HCT116 (cell line): Measurements from ENCODE around the gene ABLIM1. TPM values are rescaled to one million over a fixed set of nuclear protein-coding genes. Genes with fewer than 3 reads are reported as not detected.

Experiments used
- ATAC-seq: fragments of 200-7000 bp; cut with Tn5 transposase; 2 replicates; pipeline ENCODE4 v1.9.1; 2020; ENCODE audit warnings: mild to moderate bottlenecking, moderate library complexity
- BruUV-seq: library from RNA; stranded (reverse); fragments of 400-500 nt; replicated peaks from 2 replicates; lab custom pipeline; 2021; lab: Mats Ljungman, UMichigan
- CTCF ChIA-PET: fragments of 300-600 bp; sonication (Branson Sonifier 250); formaldehyde crosslinking; loops from one replicate; lab custom pipeline; 2021; ENCODE audit warnings: antibody characterized with exemption; lab: Charles Lee
- POLR2A ChIA-PET: fragments of 300-600, 350-600 bp; sonication (Branson Sonifier 250); formaldehyde crosslinking; loops from one replicate; lab custom pipeline; 2021; ENCODE audit warnings: antibody characterized with exemption; lab: Charles Lee
- RAD21 ChIA-PET, 2 experiments: fragments of 300-600 bp; sonication (Branson Sonifier 250); formaldehyde crosslinking; loops; one replicate each; lab custom pipeline; 2023; ENCODE audit warnings: low total read pairs in 2 of 2; ENCODE audit not compliant: uncharacterized antibody in 2 of 2, unreplicated experiment in 2 of 2, low non-redundant PET in 1 of 2; lab: Charles Lee
- DNase-seq: peaks from one replicate; pipeline ENCODE4 v3.0.0-alpha.2; 2010; ENCODE audit warnings: low read depth, low spot score
- H2AFZ ChIP-seq: fragments of 200-600 bp; shearing (Covaris generic), sonication (generic); 2 replicates; pipeline ENCODE4 v1.6.1; 2017; ENCODE audit warnings: low read depth, mixed run types, mixed read lengths, antibody characterized with exemption, low read length; ENCODE audit not compliant: poor library complexity, severe bottlenecking
- H3K27ac ChIP-seq: 2 replicates; pipeline ENCODE4 v1.5.1; 2012; ENCODE audit warnings: low read depth, low read length
- H3K27me3 ChIP-seq: fragments of 200-600 bp; sonication (generic); 2 replicates; pipeline ENCODE4 v1.6.1; 2016; ENCODE audit warnings: mixed run types, low read length, mixed read lengths; ENCODE audit not compliant: insufficient read depth
- H3K36me3 ChIP-seq, 2 experiments: fragments of 200-500 bp in 1 of 2; fragments of 200-600 bp in 1 of 2; sonication (Bioruptor generic) in 1 of 2; sonication (generic) in 1 of 2; 2 replicates each; pipeline versions ENCODE4 v1.5.1 to v1.6.1; 2014 to 2016; ENCODE audit warnings: low read length in 2 of 2, inconsistent platforms in 1 of 2, mixed read lengths in 1 of 2, mixed run types in 1 of 2; ENCODE audit not compliant: insufficient read depth in 2 of 2, control insufficient read depth in 1 of 2
- H3K4me1 ChIP-seq, 2 experiments: fragments of 200-600 bp in 1 of 2; sonication (generic) in 1 of 2; 2 replicates each; pipeline versions ENCODE4 v1.5.1 to v1.6.1; 2012 to 2017; ENCODE audit warnings: low read length in 2 of 2, inconsistent platforms in 1 of 2, mild to moderate bottlenecking in 1 of 2, mixed read lengths in 1 of 2, mixed run types in 1 of 2, moderate library complexity in 1 of 2; ENCODE audit not compliant: insufficient read depth in 2 of 2, control insufficient read depth in 1 of 2
- H3K4me2 ChIP-seq: fragments of 200-600 bp; sonication (generic); 2 replicates; pipeline ENCODE4 v1.6.1; 2017; ENCODE audit warnings: mixed run types, low read length, mixed read lengths
- H3K4me3 ChIP-seq, 2 experiments: fragments of 200-600 bp in 1 of 2; sonication (generic) in 1 of 2; replicated peaks in 1 of 2; 2 replicates each; pipeline ENCODE4 v1.5.1; 2011 to 2016; ENCODE audit warnings: low read length in 2 of 2, control low read depth in 1 of 2, low read depth in 1 of 2, mild to moderate bottlenecking in 1 of 2, mixed read lengths in 1 of 2, mixed run types in 1 of 2
- H3K79me2 ChIP-seq: fragments of 200-600 bp; sonication (generic); 2 replicates; pipeline ENCODE4 v1.6.1; 2017; ENCODE audit warnings: mild to moderate bottlenecking, mixed run types, low read length, moderate library complexity, mixed read lengths; ENCODE audit not compliant: insufficient read depth
- H3K9ac ChIP-seq: fragments of 200-600 bp; sonication (generic); 2 replicates; pipeline ENCODE4 v1.6.1; 2016; ENCODE audit warnings: low read length, mixed read lengths
- H3K9me2 ChIP-seq: fragments of 200-600 bp; sonication (generic), shearing (Covaris generic); 2 replicates; pipeline ENCODE4 v1.6.1; 2017; ENCODE audit warnings: mixed run types, mild to moderate bottlenecking, moderate library complexity; ENCODE audit not compliant: insufficient read depth
- H3K9me3 ChIP-seq, 2 experiments: fragments of 200-500 bp in 1 of 2; fragments of 200-600 bp in 1 of 2; sonication (Bioruptor generic) in 1 of 2; sonication (generic) in 1 of 2; 2 replicates each; pipeline ENCODE4 v1.6.1; 2014 to 2017; ENCODE audit warnings: low read length in 2 of 2, mixed read lengths in 2 of 2, inconsistent platforms in 1 of 2, low read depth in 1 of 2, mild to moderate bottlenecking in 1 of 2, mixed run types in 1 of 2, moderate library complexity in 1 of 2; ENCODE audit not compliant: control insufficient read depth in 1 of 2, insufficient read depth in 1 of 2
- H4K20me1 ChIP-seq: fragments of 200-600 bp; sonication (generic), shearing (Covaris generic); 2 replicates; pipeline ENCODE4 v1.6.1; 2017; ENCODE audit warnings: mixed run types, mild to moderate bottlenecking, moderate library complexity; ENCODE audit not compliant: insufficient read depth
- EGR1 ChIP-seq: IDR thresholded peaks from 2 replicates; pipeline ENCODE4 v1.6.1; 2012; ENCODE audit warnings: low read depth
- FOSL1 ChIP-seq: IDR thresholded peaks from 2 replicates; pipeline ENCODE4 v1.6.1; 2012; ENCODE audit warnings: low read depth
- POLR2A ChIP-seq: IDR thresholded peaks from 2 replicates; pipeline ENCODE4 v1.7.0; 2011; ENCODE audit warnings: borderline replicate concordance; ENCODE audit not compliant: insufficient read depth, insufficient read length; ENCODE audit errors: extremely low read depth
- YY1 ChIP-seq: IDR thresholded peaks from 2 replicates; pipeline ENCODE4 v1.6.1; 2011; ENCODE audit warnings: low read length, low read depth, moderate library complexity, mild to moderate bottlenecking; ENCODE audit not compliant: insufficient replicate concordance; ENCODE audit errors: extremely low read depth
- ZNF274 ChIP-seq: fragments of 200-500 bp; sonication (Bioruptor generic); IDR thresholded peaks from 2 replicates; pipeline ENCODE4 v1.6.1; 2014; ENCODE audit warnings: mild to moderate bottlenecking, low read depth, low read length, inconsistent platforms
- intact Hi-C: fragments of 100-400 bp; cut with micrococcal nuclease; formaldehyde crosslinking; loops from 2 replicates; pipeline ENCODE4 v1.10.0; 2022
- total RNA-seq: library from RNA; stranded (reverse); gene quantifications from one replicate; pipeline ENCODE4 v1.2.1, GENCODE V29; 2021; ENCODE audit not compliant: unreplicated experiment
- TF ChIP-seq, protein P1 (sequence below): IDR thresholded peaks from 2 replicates; pipeline ENCODE4 v1.6.1; 2012
- TF ChIP-seq, protein P2 (sequence below): IDR thresholded peaks from 2 replicates; pipeline ENCODE4 v1.6.1; 2011; ENCODE audit warnings: mild to moderate bottlenecking, low read length, moderate library complexity; ENCODE audit not compliant: insufficient replicate concordance; ENCODE audit errors: extremely low read depth
- TF ChIP-seq, protein P3 (sequence below): IDR thresholded peaks from 2 replicates; pipeline ENCODE4 v1.6.1; 2012; ENCODE audit warnings: low read depth

The ABLIM1 gene
- total RNA-seq, 1 experiment from 2014 or later = 96.2 TPM

GRCh38 chr10:114593816-114594468, 64.1 kb downstream of the ABLIM1 start (continued):
- TF ChIP-seq, protein P1, sequence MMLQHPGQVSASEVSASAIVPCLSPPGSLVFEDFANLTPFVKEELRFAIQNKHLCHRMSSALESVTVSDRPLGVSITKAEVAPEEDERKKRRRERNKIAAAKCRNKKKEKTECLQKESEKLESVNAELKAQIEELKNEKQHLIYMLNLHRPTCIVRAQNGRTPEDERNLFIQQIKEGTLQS = no peak
- no peak for TF ChIP-seq EGR1
- TF ChIP-seq, all 23 proteins: peak for 0

- Histone ChIP-seq H3K27me3 (no peaks in the 10 kb centered on the region), H3K9me2 (no peaks in the 10 kb centered on the region), H3K4me3 (no peak overlapping the region), H3K27ac (no peak overlapping the region), H4K20me1 (no peaks in the 10 kb centered on the region), H3K79me2 (no peaks in the 10 kb centered on the region), H3K9ac (no peak overlapping the region), H2AFZ (no peak overlapping the region), H3K4me2 (no peak overlapping the region), H3K9me3 (no peaks in the 10 kb centered on the region), H3K36me3 (no peaks in the 10 kb centered on the region), H3K4me1 (no peaks in the 10 kb centered on the region)
- no peak for ATAC-seq
- BruUV-seq = no TSS peak
- ChIA-PET CTCF (no interaction called here), RAD21 (no interaction called here), POLR2A (no interaction called here)
- no peak for TF ChIP-seq POLR2A
- no peak for TF ChIP-seq YY1
- no peak for TF ChIP-seq ZNF274
- no peak for TF ChIP-seq FOSL1
- TF ChIP-seq, protein P2, sequence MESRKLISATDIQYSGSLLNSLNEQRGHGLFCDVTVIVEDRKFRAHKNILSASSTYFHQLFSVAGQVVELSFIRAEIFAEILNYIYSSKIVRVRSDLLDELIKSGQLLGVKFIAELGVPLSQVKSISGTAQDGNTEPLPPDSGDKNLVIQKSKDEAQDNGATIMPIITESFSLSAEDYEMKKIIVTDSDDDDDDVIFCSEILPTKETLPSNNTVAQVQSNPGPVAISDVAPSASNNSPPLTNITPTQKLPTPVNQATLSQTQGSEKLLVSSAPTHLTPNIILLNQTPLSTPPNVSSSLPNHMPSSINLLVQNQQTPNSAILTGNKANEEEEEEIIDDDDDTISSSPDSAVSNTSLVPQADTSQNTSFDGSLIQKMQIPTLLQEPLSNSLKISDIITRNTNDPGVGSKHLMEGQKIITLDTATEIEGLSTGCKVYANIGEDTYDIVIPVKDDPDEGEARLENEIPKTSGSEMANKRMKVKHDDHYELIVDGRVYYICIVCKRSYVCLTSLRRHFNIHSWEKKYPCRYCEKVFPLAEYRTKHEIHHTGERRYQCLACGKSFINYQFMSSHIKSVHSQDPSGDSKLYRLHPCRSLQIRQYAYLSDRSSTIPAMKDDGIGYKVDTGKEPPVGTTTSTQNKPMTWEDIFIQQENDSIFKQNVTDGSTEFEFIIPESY = no peak
- TF ChIP-seq, protein P3, sequence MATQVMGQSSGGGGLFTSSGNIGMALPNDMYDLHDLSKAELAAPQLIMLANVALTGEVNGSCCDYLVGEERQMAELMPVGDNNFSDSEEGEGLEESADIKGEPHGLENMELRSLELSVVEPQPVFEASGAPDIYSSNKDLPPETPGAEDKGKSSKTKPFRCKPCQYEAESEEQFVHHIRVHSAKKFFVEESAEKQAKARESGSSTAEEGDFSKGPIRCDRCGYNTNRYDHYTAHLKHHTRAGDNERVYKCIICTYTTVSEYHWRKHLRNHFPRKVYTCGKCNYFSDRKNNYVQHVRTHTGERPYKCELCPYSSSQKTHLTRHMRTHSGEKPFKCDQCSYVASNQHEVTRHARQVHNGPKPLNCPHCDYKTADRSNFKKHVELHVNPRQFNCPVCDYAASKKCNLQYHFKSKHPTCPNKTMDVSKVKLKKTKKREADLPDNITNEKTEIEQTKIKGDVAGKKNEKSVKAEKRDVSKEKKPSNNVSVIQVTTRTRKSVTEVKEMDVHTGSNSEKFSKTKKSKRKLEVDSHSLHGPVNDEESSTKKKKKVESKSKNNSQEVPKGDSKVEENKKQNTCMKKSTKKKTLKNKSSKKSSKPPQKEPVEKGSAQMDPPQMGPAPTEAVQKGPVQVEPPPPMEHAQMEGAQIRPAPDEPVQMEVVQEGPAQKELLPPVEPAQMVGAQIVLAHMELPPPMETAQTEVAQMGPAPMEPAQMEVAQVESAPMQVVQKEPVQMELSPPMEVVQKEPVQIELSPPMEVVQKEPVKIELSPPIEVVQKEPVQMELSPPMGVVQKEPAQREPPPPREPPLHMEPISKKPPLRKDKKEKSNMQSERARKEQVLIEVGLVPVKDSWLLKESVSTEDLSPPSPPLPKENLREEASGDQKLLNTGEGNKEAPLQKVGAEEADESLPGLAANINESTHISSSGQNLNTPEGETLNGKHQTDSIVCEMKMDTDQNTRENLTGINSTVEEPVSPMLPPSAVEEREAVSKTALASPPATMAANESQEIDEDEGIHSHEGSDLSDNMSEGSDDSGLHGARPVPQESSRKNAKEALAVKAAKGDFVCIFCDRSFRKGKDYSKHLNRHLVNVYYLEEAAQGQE = no peak
- intact Hi-C loops = no loop called here
- DNase-seq = no peak
These were observed 64.8 kb downstream of the ABLIM1 start for GRCh38 chr10:114593240-114593792.
